Measurements from ENCODE around the gene TBX2. TPM values are rescaled to one million over a fixed set of nuclear protein-coding genes. Genes with fewer than 3 reads are reported as not detected.

The TBX2 gene
- total and polyA plus RNA-seq, 2 of the 4 experiments (the other 2 are of a cell fraction): 20.1 to 64.1 TPM

GRCh38 chr17:61412143-61412859, 12.7 kb downstream of the TBX2 start:
- peak overlapping the region; percentile 95; the same call in 1 of the 2 replicates for H2AK5ac ChIP-seq (ENCODE audit: low read depth, low read length)
- peak overlapping the region; percentile 88 for H2BK120ac ChIP-seq (ENCODE audit: low read depth, low read length)
- peak overlapping the region; percentile 62 for H3K56ac ChIP-seq (ENCODE audit: extremely low read depth, insufficient read depth, low read length)
- TF ChIP-seq POLR2A (IDR thresholded peaks at IDR 0.05; ENCODE audit: low read depth, low read length) (peak; percentile 63), FOS (IDR thresholded peaks at IDR 0.05; ENCODE audit: low read depth, low read length) (no peak), MXI1 (IDR thresholded peaks at IDR 0.05; ENCODE audit: borderline replicate concordance, low read depth, low read length) (peak; percentile 44; the same call in 1 of the 2 replicates), CHD1 (IDR thresholded peaks at IDR 0.05; ENCODE audit: low read depth, low read length) (no peak; the same call in 1 of the 2 replicates), BHLHE40 (IDR thresholded peaks at IDR 0.05; ENCODE audit: low read depth, low read length) (peak; percentile 33; the same call in 1 of the 2 replicates), RFX5 (IDR thresholded peaks at IDR 0.05; ENCODE audit: low read depth, low read length) (no peak), SMC3 (IDR thresholded peaks at IDR 0.05; ENCODE audit: low read depth, low read length) (peak; percentile 83), RAD21 (IDR thresholded peaks at IDR 0.05; ENCODE audit: low read length) (peak; percentile 98), USF2 (IDR thresholded peaks at IDR 0.05; ENCODE audit: low read depth, low read length) (no peak), RCOR1 (IDR thresholded peaks at IDR 0.05; ENCODE audit: insufficient replicate concordance, low read length) (no peak), MAZ (IDR thresholded peaks at IDR 0.05; ENCODE audit: borderline replicate concordance, low read depth, low read length) (no peak)
- TF ChIP-seq, protein P1, sequence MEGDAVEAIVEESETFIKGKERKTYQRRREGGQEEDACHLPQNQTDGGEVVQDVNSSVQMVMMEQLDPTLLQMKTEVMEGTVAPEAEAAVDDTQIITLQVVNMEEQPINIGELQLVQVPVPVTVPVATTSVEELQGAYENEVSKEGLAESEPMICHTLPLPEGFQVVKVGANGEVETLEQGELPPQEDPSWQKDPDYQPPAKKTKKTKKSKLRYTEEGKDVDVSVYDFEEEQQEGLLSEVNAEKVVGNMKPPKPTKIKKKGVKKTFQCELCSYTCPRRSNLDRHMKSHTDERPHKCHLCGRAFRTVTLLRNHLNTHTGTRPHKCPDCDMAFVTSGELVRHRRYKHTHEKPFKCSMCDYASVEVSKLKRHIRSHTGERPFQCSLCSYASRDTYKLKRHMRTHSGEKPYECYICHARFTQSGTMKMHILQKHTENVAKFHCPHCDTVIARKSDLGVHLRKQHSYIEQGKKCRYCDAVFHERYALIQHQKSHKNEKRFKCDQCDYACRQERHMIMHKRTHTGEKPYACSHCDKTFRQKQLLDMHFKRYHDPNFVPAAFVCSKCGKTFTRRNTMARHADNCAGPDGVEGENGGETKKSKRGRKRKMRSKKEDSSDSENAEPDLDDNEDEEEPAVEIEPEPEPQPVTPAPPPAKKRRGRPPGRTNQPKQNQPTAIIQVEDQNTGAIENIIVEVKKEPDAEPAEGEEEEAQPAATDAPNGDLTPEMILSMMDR (conservative IDR thresholded peaks at IDR 0.05; ENCODE audit: low read depth, low read length): peak; percentile 98
- TF ChIP-seq, protein P2, sequence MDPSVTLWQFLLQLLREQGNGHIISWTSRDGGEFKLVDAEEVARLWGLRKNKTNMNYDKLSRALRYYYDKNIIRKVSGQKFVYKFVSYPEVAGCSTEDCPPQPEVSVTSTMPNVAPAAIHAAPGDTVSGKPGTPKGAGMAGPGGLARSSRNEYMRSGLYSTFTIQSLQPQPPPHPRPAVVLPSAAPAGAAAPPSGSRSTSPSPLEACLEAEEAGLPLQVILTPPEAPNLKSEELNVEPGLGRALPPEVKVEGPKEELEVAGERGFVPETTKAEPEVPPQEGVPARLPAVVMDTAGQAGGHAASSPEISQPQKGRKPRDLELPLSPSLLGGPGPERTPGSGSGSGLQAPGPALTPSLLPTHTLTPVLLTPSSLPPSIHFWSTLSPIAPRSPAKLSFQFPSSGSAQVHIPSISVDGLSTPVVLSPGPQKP (IDR thresholded peaks at IDR 0.05; ENCODE audit: borderline replicate concordance, low read depth, low read length): no peak
- H2BK20ac ChIP-seq (ENCODE audit: low read depth, low read length): no peak overlapping the region
- no peaks in the 10 kb centered on the region for H3K9me3 ChIP-seq (ENCODE audit: control insufficient read depth, insufficient read depth, low read length)
- in situ Hi-C loops (cut with MboI; ENCODE audit: low sequenced_read_pairs): no loop called here
- intact Hi-C loops (cut with micrococcal nuclease): loop anchor here (1.0 to 5.0 kb wide), 3 partner anchors 139 to 655 kb away; partner anchors contain the start of gene MED13
- H3K79me1 ChIP-seq (ENCODE audit: low read depth in 1 of 2, low read length in 2 of 2): peaks cover 9 to 46% of the 10 kb centered on the region in 2 experiments; a peak in 3 of 4 replicates
- dilution Hi-C loops (cut with HindIII; ENCODE audit: low sequenced_read_pairs, unreplicated experiment): no loop called here
- H3K4me2 ChIP-seq (ENCODE audit: low read depth, low read length): peak overlapping the region; percentile 80
- H4K91ac ChIP-seq (ENCODE audit: insufficient read depth, low read depth, low read length): peak overlapping the region; percentile 70
- BruUV-seq (replicated peaks): no TSS peak
- H4K5ac ChIP-seq (ENCODE audit: low read depth, low read length): peak overlapping the region; percentile 62
- POLR2A ChIA-PET (ENCODE audit: unreplicated experiment): interaction anchor here (0.6 to 1.7 kb wide), 6 partner anchors 11 to 692 kb away, joined by 3 to 8 read pairs (median 4); partner anchors contain the start of gene TBX2
- H2BK5ac ChIP-seq (ENCODE audit: low read depth, low read length, poor library complexity, severe bottlenecking): peak overlapping the region; percentile 94
- no peaks in the 10 kb centered on the region; the same call in 1 of the 2 replicates for H3K9me1 ChIP-seq (ENCODE audit: insufficient read depth, low read length)
- H3K27ac ChIP-seq (ENCODE audit: insufficient read depth, low read length): peak overlapping the region; percentile 91
- H3K14ac ChIP-seq (replicated peaks; ENCODE audit: low read depth, low read length): peak overlapping the region; percentile 64
- H2BK15ac ChIP-seq (ENCODE audit: low read depth, low read length): peak overlapping the region; percentile 34; the same call in 1 of the 3 replicates
- ATAC-seq (ENCODE audit: low read depth) (peak; percentile 44), DNase-seq (peak; percentile 75)
- peak overlapping the region; percentile 88 for H3K23ac ChIP-seq (ENCODE audit: low read depth, low read length)
- H3K36me3 ChIP-seq (ENCODE audit: control insufficient read depth, insufficient read depth, low read length): peaks cover 18% of the 10 kb centered on the region
- H3K4ac ChIP-seq (ENCODE audit: low read depth, low read length): peak overlapping the region; percentile 99
- H3K27me3 ChIP-seq (ENCODE audit: control insufficient read depth, insufficient read depth, low read length): no peaks in the 10 kb centered on the region
- H3K9ac ChIP-seq (ENCODE audit: low read depth, low read length): peak overlapping the region; percentile 81
- peak overlapping the region; percentile 84 to 95 for H4K8ac ChIP-seq (ENCODE audit: low read depth in 2 of 2, low read length in 2 of 2)
- H3K4me1 ChIP-seq (ENCODE audit: control insufficient read depth, insufficient read depth, low read length): peaks cover 40% of the 10 kb centered on the region
- H2AK9ac ChIP-seq (replicated peaks; ENCODE audit: low read depth, low read length, poor library complexity): peak overlapping the region; percentile 94
- peaks cover 22% of the 10 kb centered on the region for H4K20me1 ChIP-seq (ENCODE audit: insufficient read depth, low read length)
- WGBS, 2 experiments (ENCODE audit: extremely low coverage in 2 of 2, insufficient read length in 1 of 2): 1% methylated on average over 40 of the region's 69 CpGs; no CpG with 5 or more reads in 1 of the 2 experiments
- H3K4me3 ChIP-seq (ENCODE audit: insufficient read depth, low read depth, low read length): peak overlapping the region; percentile 66
- CTCF ChIA-PET: interaction anchor here (0.6 to 1.2 kb wide), 16 partner anchors 9 to 422 kb away, joined by 3 to 8 read pairs (median 3); partner anchors contain the start of gene TBX2
- H3K18ac ChIP-seq (ENCODE audit: low read depth, low read length): peak overlapping the region; percentile 68
- peak overlapping the region; percentile 98 for H2AFZ ChIP-seq (replicated peaks; ENCODE audit: low read length, poor library complexity)
